Measurements from ENCODE around the gene MOB3B.

- TF ChIP-seq CTCF (IDR thresholded peaks at IDR 0.05) (no peak), POLR2A (IDR thresholded peaks at IDR 0.05) (no peak)
Measured at GRCh38 chr9:27329291-27329690, 200.3 kb downstream of the MOB3B start.
